ENCODE results near the gene PSAP.

DNA sequence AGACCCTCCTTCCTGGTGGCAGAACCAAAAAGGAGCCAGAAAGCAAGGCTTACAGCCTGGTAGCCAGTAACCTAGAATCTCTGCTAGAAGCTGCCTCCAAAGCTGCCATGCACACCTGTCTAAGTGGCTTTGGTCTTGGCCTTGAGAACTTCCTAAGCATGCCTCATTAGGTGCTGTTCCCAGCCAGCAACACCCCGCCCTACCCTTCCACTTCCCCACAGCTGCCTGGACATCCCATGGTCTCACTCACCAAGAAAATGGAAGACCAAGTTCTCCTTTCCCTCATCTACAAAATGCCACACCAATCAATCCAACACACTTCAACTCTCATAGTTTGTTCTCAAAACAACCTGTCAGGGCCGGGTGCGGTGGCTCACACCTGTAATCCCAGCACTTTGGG lies 4.2 kb downstream of the PSAP start:
- no peak for TF ChIP-seq EP300 (conservative IDR thresholded peaks at IDR 0.05; ENCODE audit: poor library complexity, severe bottlenecking)
- TF ChIP-seq, protein P1, sequence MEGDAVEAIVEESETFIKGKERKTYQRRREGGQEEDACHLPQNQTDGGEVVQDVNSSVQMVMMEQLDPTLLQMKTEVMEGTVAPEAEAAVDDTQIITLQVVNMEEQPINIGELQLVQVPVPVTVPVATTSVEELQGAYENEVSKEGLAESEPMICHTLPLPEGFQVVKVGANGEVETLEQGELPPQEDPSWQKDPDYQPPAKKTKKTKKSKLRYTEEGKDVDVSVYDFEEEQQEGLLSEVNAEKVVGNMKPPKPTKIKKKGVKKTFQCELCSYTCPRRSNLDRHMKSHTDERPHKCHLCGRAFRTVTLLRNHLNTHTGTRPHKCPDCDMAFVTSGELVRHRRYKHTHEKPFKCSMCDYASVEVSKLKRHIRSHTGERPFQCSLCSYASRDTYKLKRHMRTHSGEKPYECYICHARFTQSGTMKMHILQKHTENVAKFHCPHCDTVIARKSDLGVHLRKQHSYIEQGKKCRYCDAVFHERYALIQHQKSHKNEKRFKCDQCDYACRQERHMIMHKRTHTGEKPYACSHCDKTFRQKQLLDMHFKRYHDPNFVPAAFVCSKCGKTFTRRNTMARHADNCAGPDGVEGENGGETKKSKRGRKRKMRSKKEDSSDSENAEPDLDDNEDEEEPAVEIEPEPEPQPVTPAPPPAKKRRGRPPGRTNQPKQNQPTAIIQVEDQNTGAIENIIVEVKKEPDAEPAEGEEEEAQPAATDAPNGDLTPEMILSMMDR (IDR thresholded peaks at IDR 0.05; ENCODE audit: poor library complexity, severe bottlenecking) = no peak

All from neural cell (in vitro differentiated cells).